Activated effector memory CD4-positive, alpha-beta T cell treated with anti-CD3 and anti-CD28 coated beads, Interleukin-2, amount 50 U/mL, for 16 hours (primary cell): Measurements from ENCODE around the gene STXBP6.
"Not testable (repeated sequence)": the region's sequence is repeated elsewhere in the genome, so short reads cannot be mapped to it uniquely, and the experiment has no call there.

ENCODE experiments used
- DNase-seq: peaks from one replicate; pipeline ENCODE4 v3.0.0-alpha.2; 2020

STXBP6 gene

GRCh38 chr14:24785698-24786097 lies 264.2 kb downstream of the STXBP6 start:
- no peak for DNase-seq

- no peak for DNase-seq
These were observed 265.0 kb downstream of the STXBP6 start for GRCh38 chr14:24784981-24785380.

GRCh38 chr14:24783791-24784190 lies 266.2 kb downstream of the STXBP6 start:
- no peak for DNase-seq

- DNase-seq = no peak
These were observed 269.7 kb downstream of the STXBP6 start for GRCh38 chr14:24780281-24780680.

GRCh38 chr14:24777678-24778077 lies 272.3 kb downstream of the STXBP6 start:
- no peak for DNase-seq

GRCh38 chr14:24775950-24776349 lies 274.0 kb downstream of the STXBP6 start:
- DNase-seq = no peak

- no peak for DNase-seq
These were observed 275.6 kb downstream of the STXBP6 start for GRCh38 chr14:24774187-24774915.

GRCh38 chr14:24773564-24773963 lies 276.4 kb downstream of the STXBP6 start:
- DNase-seq = not testable (repeated sequence)

GRCh38 chr14:24766434-24766833 lies 283.5 kb downstream of the STXBP6 start:
- no peak for DNase-seq

- DNase-seq = no peak
These were observed 288.8 kb downstream of the STXBP6 start for GRCh38 chr14:24761141-24761540.
